ENCODE results near the gene FH.

The FH gene

DNA sequence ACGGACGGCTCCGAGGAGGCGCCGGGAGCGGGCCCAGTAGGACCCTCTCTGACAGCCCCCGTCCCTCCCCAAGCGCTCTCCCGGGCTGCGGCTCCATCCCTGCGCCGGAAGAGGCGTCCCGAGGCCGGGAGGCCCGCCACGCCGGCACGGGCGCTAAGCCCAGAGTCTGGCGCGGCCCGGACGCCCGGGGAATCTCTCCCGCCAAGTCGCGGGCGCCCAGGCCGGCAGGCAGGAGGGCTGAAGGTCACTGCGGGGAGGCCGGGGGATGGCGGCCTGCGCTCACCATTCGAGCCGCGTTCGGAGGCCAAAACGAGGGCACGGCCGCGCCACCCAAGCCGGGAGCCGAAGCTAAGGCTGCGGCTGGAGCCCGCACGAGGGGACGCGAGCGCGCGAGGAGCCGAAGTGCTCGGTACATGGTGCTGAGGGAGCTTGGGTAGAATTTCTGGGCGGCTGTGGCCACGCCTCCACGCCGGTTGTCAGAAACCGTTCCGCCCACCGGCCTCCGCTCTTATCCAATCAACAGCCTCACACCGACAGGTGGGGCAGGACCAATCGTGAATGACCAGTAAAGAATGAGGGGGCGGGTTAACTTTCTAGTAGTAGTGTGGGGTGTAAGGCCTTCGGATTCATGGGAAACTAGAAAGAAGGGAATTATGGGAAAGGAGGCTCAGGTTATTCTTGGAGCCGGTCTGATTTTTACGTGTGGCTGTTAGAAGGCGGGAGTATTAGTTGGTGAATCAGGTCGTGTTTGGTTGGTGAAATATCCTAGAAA lies at the start of gene FH:
FH (minus strand) TSS at position 448 of the 772 bp plus-strand sequence; CDS start at position 415, 33 bp downstream.
- DNase-seq (ENCODE audit: low read depth): peak; percentile 96
- peak within 1 kb of the TSS; percentile 68 for H3K4me3 ChIP-seq (ENCODE audit: low read length)
- TF ChIP-seq, protein P1, sequence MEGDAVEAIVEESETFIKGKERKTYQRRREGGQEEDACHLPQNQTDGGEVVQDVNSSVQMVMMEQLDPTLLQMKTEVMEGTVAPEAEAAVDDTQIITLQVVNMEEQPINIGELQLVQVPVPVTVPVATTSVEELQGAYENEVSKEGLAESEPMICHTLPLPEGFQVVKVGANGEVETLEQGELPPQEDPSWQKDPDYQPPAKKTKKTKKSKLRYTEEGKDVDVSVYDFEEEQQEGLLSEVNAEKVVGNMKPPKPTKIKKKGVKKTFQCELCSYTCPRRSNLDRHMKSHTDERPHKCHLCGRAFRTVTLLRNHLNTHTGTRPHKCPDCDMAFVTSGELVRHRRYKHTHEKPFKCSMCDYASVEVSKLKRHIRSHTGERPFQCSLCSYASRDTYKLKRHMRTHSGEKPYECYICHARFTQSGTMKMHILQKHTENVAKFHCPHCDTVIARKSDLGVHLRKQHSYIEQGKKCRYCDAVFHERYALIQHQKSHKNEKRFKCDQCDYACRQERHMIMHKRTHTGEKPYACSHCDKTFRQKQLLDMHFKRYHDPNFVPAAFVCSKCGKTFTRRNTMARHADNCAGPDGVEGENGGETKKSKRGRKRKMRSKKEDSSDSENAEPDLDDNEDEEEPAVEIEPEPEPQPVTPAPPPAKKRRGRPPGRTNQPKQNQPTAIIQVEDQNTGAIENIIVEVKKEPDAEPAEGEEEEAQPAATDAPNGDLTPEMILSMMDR (conservative IDR thresholded peaks at IDR 0.05; ENCODE audit: low read length): no peak

DNA sequence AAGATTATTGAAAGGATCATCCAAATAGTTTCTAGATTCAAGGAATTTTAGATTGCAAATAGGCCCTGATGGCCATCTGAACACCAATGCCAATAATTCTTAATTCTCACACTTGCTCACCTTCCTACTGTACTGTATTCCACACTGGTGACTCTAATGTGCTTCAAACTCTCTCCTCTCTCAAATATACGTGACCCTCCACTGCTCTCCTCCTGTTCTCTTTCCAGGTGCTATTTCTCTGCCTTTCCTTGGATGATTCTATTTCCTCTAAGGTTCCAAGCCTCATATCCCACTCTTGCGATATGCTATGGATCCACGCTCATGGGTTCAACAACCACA lies 41.3 kb upstream of the FH start:
- H3K4me3 ChIP-seq (ENCODE audit: low read length): no peak overlapping the region
- DNase-seq (ENCODE audit: low read depth): no peak
- TF ChIP-seq, protein P1 (conservative IDR thresholded peaks at IDR 0.05; ENCODE audit: low read length): no peak

DNA sequence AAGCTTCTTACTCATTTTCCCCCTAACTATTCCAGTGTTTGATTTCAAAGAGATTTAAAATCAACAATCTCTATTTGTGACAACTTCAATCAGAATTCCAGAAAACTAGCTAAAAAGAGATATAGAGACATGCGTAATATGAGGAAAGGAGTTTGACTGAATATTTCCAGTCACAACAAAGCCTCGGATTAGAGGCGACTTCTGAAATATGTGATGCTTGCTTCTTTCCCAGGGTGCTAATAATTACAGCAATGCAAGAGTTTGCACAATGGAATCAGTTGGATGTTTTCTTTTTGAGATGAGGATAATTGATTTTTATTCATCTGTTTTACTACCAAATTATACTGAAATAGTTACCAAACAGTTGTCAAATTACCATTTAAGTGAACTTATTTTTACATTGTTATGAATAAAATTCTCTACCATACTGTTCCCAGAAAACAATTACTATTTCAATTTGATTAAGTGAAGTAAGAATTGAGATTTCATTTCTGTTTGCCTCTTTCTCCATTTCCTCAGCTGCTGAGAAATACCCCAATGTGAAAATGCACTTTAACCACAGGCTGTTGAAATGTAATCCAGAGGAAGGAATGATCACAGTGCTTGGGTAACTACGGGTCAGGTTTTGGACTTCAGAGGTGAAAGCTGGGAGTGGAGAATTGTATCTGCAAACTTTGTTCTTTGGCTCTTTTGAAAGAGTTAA lies 40.7 kb upstream of the FH start:
- H3K4me3 ChIP-seq (ENCODE audit: low read length): no peak overlapping the region
- DNase-seq (ENCODE audit: low read depth): no peak
- TF ChIP-seq, protein P1 (conservative IDR thresholded peaks at IDR 0.05; ENCODE audit: low read length): no peak

DNA sequence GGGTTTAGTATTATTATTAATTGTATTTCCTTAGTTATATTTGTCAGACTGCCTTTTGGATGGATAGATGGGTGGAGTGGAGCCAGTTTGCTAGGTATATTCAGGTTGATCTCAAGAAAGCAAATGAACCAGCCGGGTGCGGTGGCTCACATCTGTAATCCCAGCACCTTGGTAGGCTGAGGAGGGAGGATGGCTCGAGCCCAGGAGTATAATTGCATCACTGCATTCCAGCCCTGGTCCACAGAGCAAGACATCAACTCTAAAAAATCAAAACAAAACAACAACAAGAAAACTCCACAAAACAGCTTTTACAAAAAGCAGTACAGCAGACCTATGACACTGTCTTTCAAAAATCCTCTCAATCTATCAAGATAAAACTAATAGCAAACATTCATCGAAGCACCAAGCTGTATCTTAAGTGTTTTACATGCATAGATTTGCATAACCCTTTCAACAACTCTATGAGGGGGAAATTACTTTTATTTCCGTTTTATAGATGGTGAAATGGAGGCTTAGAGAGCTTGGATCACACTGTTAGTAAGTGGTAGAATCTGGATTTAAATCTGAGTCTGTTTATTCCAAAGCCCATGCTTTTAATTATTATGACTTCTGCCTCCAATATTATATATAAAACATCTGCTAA lies 38.1 kb upstream of the FH start:
- H3K4me3 ChIP-seq (ENCODE audit: low read length): no peak overlapping the region
- TF ChIP-seq, protein P1 (conservative IDR thresholded peaks at IDR 0.05; ENCODE audit: low read length): no peak
- DNase-seq (ENCODE audit: low read depth): no peak

DNA sequence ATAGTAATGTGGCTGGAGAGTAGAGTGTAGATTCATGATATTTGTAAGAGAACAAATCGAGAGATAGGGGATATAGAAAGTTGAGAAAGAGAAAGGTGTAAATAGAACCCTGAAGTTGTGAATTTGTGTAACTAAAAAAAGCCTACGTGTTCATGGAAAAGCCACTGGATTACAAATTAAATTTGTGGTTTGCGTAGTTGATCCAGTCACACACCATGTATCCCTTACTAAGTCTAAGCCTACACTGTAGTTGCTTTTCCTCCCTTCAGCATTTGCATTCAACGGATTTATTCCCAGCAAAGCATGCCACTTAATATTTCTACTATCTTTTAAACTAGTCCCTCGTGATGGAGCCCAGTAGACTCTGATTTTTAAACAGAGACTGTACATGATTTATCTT lies 37.5 kb upstream of the FH start:
- H3K4me3 ChIP-seq (ENCODE audit: low read length): no peak overlapping the region
- no peak for DNase-seq (ENCODE audit: low read depth)
- TF ChIP-seq, protein P1 (conservative IDR thresholded peaks at IDR 0.05; ENCODE audit: low read length): no peak

DNA sequence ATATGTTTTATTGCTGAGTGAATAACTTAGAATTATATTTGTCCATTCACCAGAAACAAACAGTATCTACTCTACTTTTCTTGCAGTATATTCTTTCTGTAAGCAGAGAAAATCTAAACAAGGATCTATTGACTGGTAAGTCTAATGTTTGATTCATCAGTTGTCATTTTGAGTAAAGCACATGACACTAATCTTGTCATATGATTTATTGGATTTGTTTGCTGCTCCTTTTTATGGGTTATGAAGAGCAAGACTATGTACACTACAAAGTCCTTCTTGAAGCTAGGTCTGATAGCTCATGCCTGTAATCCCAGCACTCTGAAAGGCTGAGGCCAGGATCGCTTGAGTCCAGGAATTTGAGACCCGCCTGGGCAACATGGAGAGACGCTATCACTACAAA lies 36.0 kb upstream of the FH start:
- H3K4me3 ChIP-seq (ENCODE audit: low read length): no peak overlapping the region
- DNase-seq (ENCODE audit: low read depth): no peak
- TF ChIP-seq, protein P1 (conservative IDR thresholded peaks at IDR 0.05; ENCODE audit: low read length): no peak

Measured in AG10803 (cell line).